PC-9 (cell line): ENCODE data around the gene HSDL1. TPM values are rescaled to one million over a fixed set of nuclear protein-coding genes. Genes with fewer than 3 reads are reported as not detected.

Experiments used
- BruUV-seq: library from RNA; stranded (reverse); fragments of 400-500 nt; replicated peaks from 2 replicates; lab custom pipeline; 2021; lab: Mats Ljungman, UMichigan
- CTCF ChIA-PET: fragments of 300-600 bp; sonication (Branson Sonifier 250); formaldehyde crosslinking; loops from one replicate; lab custom pipeline; 2022; ENCODE audit warnings: antibody characterized with exemption; lab: Charles Lee
- POLR2A ChIA-PET: fragments of 300-600 bp; sonication (Branson Sonifier 250); formaldehyde crosslinking; loops from one replicate; lab custom pipeline; 2022; ENCODE audit warnings: antibody characterized with exemption; ENCODE audit not compliant: unreplicated experiment; lab: Charles Lee
- DNase-seq, 2 experiments: peaks; one replicate each; pipeline versions ENCODE4 v3.0.0 to v3.0.0-alpha.2; 2015 to 2022; ENCODE audit warnings: mixed read lengths in 1 of 2
- H2AFZ ChIP-seq: fragments of 200-600 bp; sonication (generic); 2 replicates; pipeline ENCODE4 v1.8.1; 2017; ENCODE audit warnings: antibody characterized with exemption
- H3F3A ChIP-seq: fragments of 200-600 bp; sonication (generic); 2 replicates; pipeline ENCODE4 v1.8.1; 2017; ENCODE audit warnings: antibody characterized with exemption, mild to moderate bottlenecking, low read depth; ENCODE audit not compliant: insufficient read depth
- H3K27ac ChIP-seq: fragments of 200-600 bp; sonication (generic); 2 replicates; pipeline ENCODE4 v1.6.1; 2016; ENCODE audit warnings: mixed run types
- H3K27me3 ChIP-seq: fragments of 200-600 bp; sonication (generic); 2 replicates; pipeline ENCODE4 v1.6.1; 2016; ENCODE audit warnings: low read depth, mixed run types; ENCODE audit not compliant: insufficient read depth
- H3K36me3 ChIP-seq: fragments of 200-600 bp; sonication (generic); 2 replicates; pipeline ENCODE4 v1.6.1; 2016; ENCODE audit warnings: low read depth, mixed run types
- H3K4me1 ChIP-seq: fragments of 200-600 bp; sonication (generic); replicated peaks from 2 replicates; pipeline ENCODE4 v1.6.1; 2016; ENCODE audit warnings: mixed run types; ENCODE audit not compliant: insufficient read depth
- H3K4me2 ChIP-seq: fragments of 200-600 bp; sonication (generic); 2 replicates; pipeline ENCODE4 v1.6.1; 2017; ENCODE audit warnings: mixed run types
- H3K4me3 ChIP-seq: fragments of 200-600 bp; sonication (generic); 2 replicates; pipeline ENCODE4 v1.6.1; 2016; ENCODE audit warnings: mixed run types
- H3K79me2 ChIP-seq: fragments of 200-600 bp; sonication (generic); 2 replicates; pipeline ENCODE4 v1.6.1; 2017; ENCODE audit warnings: low read depth, mixed run types
- H3K9me2 ChIP-seq: fragments of 200-600 bp; sonication (generic); 2 replicates; pipeline ENCODE4 v1.8.1; 2017; ENCODE audit warnings: mild to moderate bottlenecking; ENCODE audit not compliant: insufficient read depth
- H3K9me3 ChIP-seq: fragments of 200-600 bp; sonication (generic); 2 replicates; pipeline ENCODE4 v1.8.1; 2016; ENCODE audit warnings: low read depth; ENCODE audit not compliant: insufficient read depth
- H4K20me1 ChIP-seq: fragments of 200-600 bp; sonication (generic); 2 replicates; pipeline ENCODE4 v1.8.1; 2017; ENCODE audit not compliant: insufficient read depth
- CTCF ChIP-seq: fragments of 200-600 bp; sonication (generic); conservative IDR thresholded peaks from 2 replicates; pipeline ENCODE4 v1.6.1; 2017; ENCODE audit warnings: mixed run types, antibody characterized with exemption, mild to moderate bottlenecking, moderate library complexity
- EZH2 ChIP-seq: fragments of 200-600 bp; sonication (generic); IDR thresholded peaks from 2 replicates; pipeline ENCODE4 v1.8.0; 2017; ENCODE audit warnings: antibody characterized with exemption, low read depth
- intact Hi-C: fragments of 100-400 bp; cut with micrococcal nuclease; formaldehyde crosslinking; loops from one replicate; pipeline ENCODE4 v1.10.0; 2022; ENCODE audit not compliant: unreplicated experiment
- total RNA-seq: library from RNA; stranded (reverse); gene quantifications from 2 replicates; pipeline ENCODE4 v1.2.3, GENCODE V29; 2021

The HSDL1 gene
- total RNA-seq, 1 experiment from 2014 or later: 32.1 TPM

- POLR2A ChIA-PET: no interaction called here
- CTCF ChIA-PET: no interaction called here
Observed at GRCh38 chr16:84166796-84167695, 22.1 kb upstream of the HSDL1 start.

GRCh38 chr16:84165746-84166145 is 20.8 kb upstream of the HSDL1 start:
- POLR2A ChIA-PET: no interaction called here
- Histone ChIP-seq H3K27ac (no peak overlapping the region), H3K79me2 (no peaks in the 10 kb centered on the region), H3K4me1 (no peaks in the 10 kb centered on the region), H3K4me2 (no peak overlapping the region), H3K9me3 (no peaks in the 10 kb centered on the region), H3K27me3 (peaks cover 4% of the 10 kb centered on the region; the same call in 1 of the 2 replicates), H3K36me3 (no peaks in the 10 kb centered on the region), H2AFZ (no peak overlapping the region), H3K9me2 (no peaks in the 10 kb centered on the region), H3F3A (no peaks in the 10 kb centered on the region), H3K4me3 (no peak overlapping the region), H4K20me1 (no peaks in the 10 kb centered on the region)
- intact Hi-C loops: no loop called here
- BruUV-seq: no TSS peak
- no peak for DNase-seq
- no peak for TF ChIP-seq CTCF
- no peak for TF ChIP-seq EZH2
- CTCF ChIA-PET: interaction anchor here (0.7 kb wide), 1 partner anchor 141 kb away, joined by 5 read pairs; no protein-coding TSS in a partner anchor

More at GRCh38 chr16:84166796-84167695, 22.1 kb upstream of the HSDL1 start:
- no peaks in the 10 kb centered on the region for H3K36me3 ChIP-seq
- no peaks in the 10 kb centered on the region for H3F3A ChIP-seq
- no peak for DNase-seq
- TF ChIP-seq CTCF (no peak), EZH2 (no peak)
- H3K79me2 ChIP-seq: no peaks in the 10 kb centered on the region
- no peaks in the 10 kb centered on the region for H3K9me2 ChIP-seq
- peaks cover 4% of the 10 kb centered on the region; the same call in 1 of the 2 replicates for H3K27me3 ChIP-seq
- no peaks in the 10 kb centered on the region for H3K4me1 ChIP-seq
- no peak overlapping the region for H3K4me2 ChIP-seq
- no peaks in the 10 kb centered on the region for H4K20me1 ChIP-seq
- BruUV-seq: no TSS peak
- H2AFZ ChIP-seq: no peak overlapping the region
- intact Hi-C loops: no loop called here
- H3K9me3 ChIP-seq: no peaks in the 10 kb centered on the region
- H3K27ac ChIP-seq: no peak overlapping the region
- H3K4me3 ChIP-seq: no peak overlapping the region

- H3K4me1 ChIP-seq: no peaks in the 10 kb centered on the region
- intact Hi-C loops: no loop called here
- BruUV-seq: no TSS peak
- H3K27me3 ChIP-seq: peaks cover 9% of the 10 kb centered on the region
- no peak overlapping the region for H3K4me2 ChIP-seq
- no peaks in the 10 kb centered on the region for H4K20me1 ChIP-seq
- no peaks in the 10 kb centered on the region for H3K79me2 ChIP-seq
- POLR2A ChIA-PET: no interaction called here
- TF ChIP-seq EZH2 (no peak), CTCF (no peak)
- H2AFZ ChIP-seq: no peak overlapping the region
- no peak overlapping the region for H3K4me3 ChIP-seq
- H3K9me3 ChIP-seq: no peaks in the 10 kb centered on the region
- no peak for DNase-seq
- no peaks in the 10 kb centered on the region for H3K9me2 ChIP-seq
- H3F3A ChIP-seq: no peaks in the 10 kb centered on the region
- no peak overlapping the region for H3K27ac ChIP-seq
- no peaks in the 10 kb centered on the region for H3K36me3 ChIP-seq
- CTCF ChIA-PET: no interaction called here
Observed at GRCh38 chr16:84161801-84162200, 16.8 kb upstream of the HSDL1 start.
